ENCODE results near the gene RBM27. TPM values are rescaled to one million over a fixed set of nuclear protein-coding genes. Genes with fewer than 3 reads are reported as not detected.
"Not testable (repeated sequence)": the region's sequence is repeated elsewhere in the genome, so short reads cannot be mapped to it uniquely, and the experiment has no call there.

Gene RBM27
- total RNA-seq, 1 donor from 2014 or later = 28.6 TPM

GRCh38 chr5:146185161-146185560 lies 18.2 kb upstream of the RBM27 start:
- Mint-ChIP-seq H3K4me3 (ENCODE audit: low read depth) (no peak overlapping the region), H3K4me1 (ENCODE audit: low read depth) (peaks cover 5% of the 10 kb centered on the region), H3K27ac (no peak overlapping the region), H3K27me3 (no peaks in the 10 kb centered on the region), H3K36me3 (ENCODE audit: insufficient read depth) (peaks cover 1% of the 10 kb centered on the region), H3K9me3 (ENCODE audit: low read depth) (no peaks in the 10 kb centered on the region)
- no peak for DNase-seq (ENCODE audit: low spot score, unreplicated experiment)
- no peak for TF ChIP-seq CTCF (IDR thresholded peaks at IDR 0.05; ENCODE audit: unreplicated experiment)

GRCh38 chr5:146188358-146188757 lies 15.0 kb upstream of the RBM27 start:
- H3K4me1 Mint-ChIP-seq (ENCODE audit: low read depth) = no peaks in the 10 kb centered on the region
- H3K9me3 Mint-ChIP-seq (ENCODE audit: low read depth) = no peaks in the 10 kb centered on the region
- no peak overlapping the region for H3K4me3 Mint-ChIP-seq (ENCODE audit: low read depth)
- TF ChIP-seq CTCF (IDR thresholded peaks at IDR 0.05; ENCODE audit: unreplicated experiment) = no peak
- no peaks in the 10 kb centered on the region for H3K36me3 Mint-ChIP-seq (ENCODE audit: insufficient read depth)
- H3K27me3 Mint-ChIP-seq = no peaks in the 10 kb centered on the region
- no peak for DNase-seq (ENCODE audit: low spot score, unreplicated experiment)
- H3K27ac Mint-ChIP-seq = no peak overlapping the region

- no peak overlapping the region for H3K27ac Mint-ChIP-seq
- H3K36me3 Mint-ChIP-seq (ENCODE audit: insufficient read depth) = no peaks in the 10 kb centered on the region
- no peaks in the 10 kb centered on the region for H3K4me1 Mint-ChIP-seq (ENCODE audit: low read depth)
- no peak overlapping the region for H3K4me3 Mint-ChIP-seq (ENCODE audit: low read depth)
- no peaks in the 10 kb centered on the region for H3K9me3 Mint-ChIP-seq (ENCODE audit: low read depth)
- DNase-seq (ENCODE audit: low spot score, unreplicated experiment) = no peak
- no peak for TF ChIP-seq CTCF (IDR thresholded peaks at IDR 0.05; ENCODE audit: unreplicated experiment)
- H3K27me3 Mint-ChIP-seq = no peaks in the 10 kb centered on the region
Measured at GRCh38 chr5:146192571-146193043, 10.8 kb upstream of the RBM27 start.

- H3K27ac Mint-ChIP-seq = no peak overlapping the region
- no peaks in the 10 kb centered on the region for H3K4me1 Mint-ChIP-seq (ENCODE audit: low read depth)
- TF ChIP-seq CTCF (IDR thresholded peaks at IDR 0.05; ENCODE audit: unreplicated experiment) = no peak
- H3K27me3 Mint-ChIP-seq = no peaks in the 10 kb centered on the region
- H3K4me3 Mint-ChIP-seq (ENCODE audit: low read depth) = no peak overlapping the region
- no peaks in the 10 kb centered on the region for H3K9me3 Mint-ChIP-seq (ENCODE audit: low read depth)
- no peak for DNase-seq (ENCODE audit: low spot score, unreplicated experiment)
- H3K36me3 Mint-ChIP-seq (ENCODE audit: insufficient read depth) = no peaks in the 10 kb centered on the region
Measured at GRCh38 chr5:146193285-146193684, 10.1 kb upstream of the RBM27 start.

- not testable (repeated sequence) for H3K4me3 Mint-ChIP-seq (ENCODE audit: low read depth); H3K27ac Mint-ChIP-seq; H3K36me3 Mint-ChIP-seq (ENCODE audit: insufficient read depth); H3K9me3 Mint-ChIP-seq (ENCODE audit: low read depth); DNase-seq (ENCODE audit: low spot score, unreplicated experiment); H3K4me1 Mint-ChIP-seq (ENCODE audit: low read depth); H3K27me3 Mint-ChIP-seq
Measured at GRCh38 chr5:146194997-146195396, 8.4 kb upstream of the RBM27 start.

GRCh38 chr5:146196459-146197048 lies 6.9 kb upstream of the RBM27 start:
- H3K4me1 Mint-ChIP-seq (ENCODE audit: low read depth) = no peaks in the 10 kb centered on the region
- no peak for TF ChIP-seq CTCF (IDR thresholded peaks at IDR 0.05; ENCODE audit: unreplicated experiment)
- H3K36me3 Mint-ChIP-seq (ENCODE audit: insufficient read depth) = no peaks in the 10 kb centered on the region
- no peak overlapping the region for H3K4me3 Mint-ChIP-seq (ENCODE audit: low read depth)
- DNase-seq (ENCODE audit: low spot score, unreplicated experiment) = no peak
- H3K9me3 Mint-ChIP-seq (ENCODE audit: low read depth) = no peaks in the 10 kb centered on the region
- H3K27ac Mint-ChIP-seq = no peak overlapping the region
- no peaks in the 10 kb centered on the region for H3K27me3 Mint-ChIP-seq

All from progenitor cell of endocrine pancreas (in vitro differentiated cells).